Raji (cell line): ENCODE data around the gene EHD3.

ENCODE experiments used
- POLR2A ChIP-seq: IDR thresholded peaks from 2 replicates; pipeline ENCODE4 v1.6.1; 2011; ENCODE audit warnings: low read depth, low read length, control low read depth; ENCODE audit not compliant: insufficient read depth

Gene EHD3

DNA sequence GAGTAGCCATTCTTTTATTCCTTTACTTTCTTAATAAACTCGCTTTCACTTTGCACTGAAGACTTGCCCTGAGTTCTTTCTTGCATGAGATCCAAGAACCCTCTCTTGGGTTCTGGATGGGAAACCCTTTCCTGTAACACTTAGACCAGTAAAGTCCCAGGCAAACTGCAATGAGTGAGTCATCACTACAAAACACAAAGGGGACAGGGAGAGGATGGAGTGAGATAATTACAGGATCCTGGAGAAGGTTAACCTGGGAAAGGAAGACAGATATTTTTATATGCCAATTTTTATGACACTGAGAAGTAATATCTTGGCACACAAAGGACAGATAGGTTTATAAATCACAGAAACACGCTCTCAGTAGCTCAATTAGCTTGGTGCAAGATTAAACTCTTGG lies 48.7 kb downstream of the EHD3 start:
- no peak for TF ChIP-seq POLR2A

DNA sequence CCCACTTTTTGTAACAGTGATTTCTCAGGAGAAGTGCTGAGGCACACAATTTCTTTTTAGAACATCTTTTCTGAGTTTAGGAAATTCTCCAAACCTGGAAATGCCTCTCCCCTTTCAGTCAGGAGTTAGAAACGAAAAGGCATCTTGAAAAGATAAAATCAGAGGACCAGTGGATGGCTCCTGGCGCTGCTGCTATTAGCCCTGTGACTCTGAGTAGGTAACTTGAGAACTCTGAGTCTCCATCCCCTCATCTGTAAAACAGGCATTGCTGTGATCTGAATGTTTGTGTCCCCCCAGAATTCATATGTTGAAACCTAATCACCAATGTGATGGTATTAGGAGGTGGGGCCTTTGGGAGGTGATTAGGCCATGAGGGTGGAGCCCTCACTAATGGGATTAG lies 50.2 kb downstream of the EHD3 start:
- TF ChIP-seq POLR2A: no peak

DNA sequence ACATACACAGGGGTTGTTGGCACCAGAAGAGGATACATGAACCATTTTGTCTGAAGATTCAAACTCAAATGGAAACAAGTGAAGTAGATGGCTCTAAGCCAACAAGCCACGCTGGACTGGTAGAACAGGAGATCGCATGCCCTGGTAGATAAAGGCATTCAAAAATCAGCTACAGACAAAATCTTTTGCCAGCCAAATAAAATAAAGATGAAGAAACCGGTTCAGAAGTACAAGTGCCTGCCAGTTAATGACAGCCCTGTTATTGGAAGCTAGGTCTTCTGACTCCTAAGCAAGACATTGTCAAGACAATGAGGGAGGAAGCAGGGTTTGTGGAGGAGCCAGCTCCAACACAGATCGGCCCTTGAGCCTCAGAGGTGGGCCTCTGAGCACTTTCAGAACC lies 52.3 kb downstream of the EHD3 start:
- TF ChIP-seq POLR2A: no peak

DNA sequence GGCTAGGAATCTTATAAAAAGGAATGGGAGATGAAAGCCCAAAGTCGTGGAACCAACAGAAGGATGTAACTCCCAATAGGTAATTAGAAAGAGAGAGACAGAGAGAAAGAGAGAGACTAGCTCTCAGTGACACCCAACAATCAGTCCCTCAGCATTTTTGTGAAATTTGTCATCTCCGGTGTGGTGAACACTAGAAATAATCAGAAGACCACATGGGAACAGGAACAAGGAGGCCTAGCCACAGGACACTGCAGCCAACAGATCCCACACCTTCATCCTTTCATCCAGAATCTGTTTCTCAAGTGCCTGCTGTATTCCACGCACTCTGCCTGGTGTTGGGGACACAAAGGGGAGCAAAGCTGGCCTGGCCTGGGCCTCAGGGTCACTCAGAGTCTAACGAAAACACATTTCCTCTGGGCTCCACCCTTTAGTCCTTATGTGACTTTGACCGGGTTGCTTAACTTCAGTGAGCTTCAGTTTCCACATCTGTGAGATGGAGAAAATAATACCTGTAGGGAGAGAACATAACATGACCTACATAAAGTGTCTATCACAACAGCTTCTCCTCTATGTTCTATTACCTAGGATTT lies 53.1 kb downstream of the EHD3 start:
- TF ChIP-seq POLR2A: no peak

GRCh38 chr2:31287654-31288053 lies 53.7 kb downstream of the EHD3 start:
- no peak for TF ChIP-seq POLR2A

- no peak for TF ChIP-seq POLR2A
Measured at GRCh38 chr2:31294196-31294595, 60.2 kb downstream of the EHD3 start.

- no peak for TF ChIP-seq POLR2A
Measured at GRCh38 chr2:31296641-31297287, 62.8 kb downstream of the EHD3 start.

DNA sequence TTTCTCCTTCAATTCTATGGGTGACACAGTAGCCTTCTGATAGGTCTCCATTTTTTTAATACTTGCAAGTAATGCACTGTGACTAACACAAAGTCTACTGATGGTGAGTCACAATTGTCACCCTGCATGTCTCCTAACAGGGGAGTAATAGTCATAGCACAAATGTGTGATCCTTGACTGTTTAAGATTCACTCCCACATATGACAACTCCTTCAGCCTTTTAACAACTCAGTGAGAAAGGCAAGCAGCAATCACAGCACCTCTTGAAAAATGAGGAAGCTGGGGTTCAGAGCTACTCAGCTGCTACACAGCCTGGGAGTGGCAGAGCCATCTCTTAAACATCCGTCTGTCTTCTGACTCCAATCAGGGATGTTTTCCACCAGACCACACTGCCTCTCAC lies 63.8 kb downstream of the EHD3 start:
- no peak for TF ChIP-seq POLR2A

GRCh38 chr2:31299547-31299946 lies 65.6 kb downstream of the EHD3 start:
- no peak for TF ChIP-seq POLR2A

DNA sequence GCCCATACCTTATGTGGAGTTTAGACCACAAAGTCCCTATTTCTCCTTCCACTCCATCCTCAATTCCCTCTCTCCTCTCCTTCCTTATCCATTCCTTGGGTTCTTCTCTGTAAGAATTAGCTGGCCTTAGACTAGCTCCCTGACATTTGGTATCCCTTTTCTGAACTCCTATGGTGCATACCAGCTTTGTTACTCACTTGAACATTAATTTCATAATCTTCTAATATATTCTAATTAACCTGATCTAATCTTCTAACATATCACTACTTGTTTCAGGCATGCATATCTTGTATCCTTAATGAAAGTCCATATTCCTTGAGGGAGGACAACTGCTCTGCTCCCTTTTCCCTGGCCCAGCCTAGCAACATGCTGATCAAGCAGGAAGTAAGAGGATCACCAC lies 66.4 kb downstream of the EHD3 start:
- no peak for TF ChIP-seq POLR2A

GRCh38 chr2:31302940-31303563 lies 69.1 kb downstream of the EHD3 start:
- TF ChIP-seq POLR2A: no peak

GRCh38 chr2:31304816-31305215 lies 70.9 kb downstream of the EHD3 start:
- TF ChIP-seq POLR2A: no peak

- TF ChIP-seq POLR2A: no peak
Measured at GRCh38 chr2:31312898-31313297, 78.9 kb downstream of the EHD3 start.

GRCh38 chr2:31314761-31315160 lies 80.8 kb downstream of the EHD3 start:
- no peak for TF ChIP-seq POLR2A

DNA sequence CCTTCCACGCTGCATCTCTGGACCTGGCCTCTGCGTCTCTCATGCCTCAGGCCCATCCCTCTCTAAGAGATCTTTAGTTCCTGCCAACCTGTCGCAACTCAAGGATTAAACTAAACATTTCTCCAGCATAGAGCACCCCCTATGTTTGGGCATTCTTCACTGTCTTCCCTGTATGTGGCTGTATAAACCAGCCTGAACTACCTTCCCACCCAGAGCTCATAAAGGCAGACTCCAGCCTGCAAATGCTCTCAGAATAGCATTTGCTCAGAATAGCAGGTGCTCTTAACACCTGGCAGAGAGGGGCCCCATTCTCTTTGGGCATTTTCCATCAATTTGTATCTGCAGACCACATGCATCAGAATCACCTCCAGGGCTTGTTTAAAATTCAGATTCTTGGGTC lies 83.4 kb downstream of the EHD3 start:
- no peak for TF ChIP-seq POLR2A

GRCh38 chr2:31318361-31319336 lies 84.7 kb downstream of the EHD3 start:
- no peak for TF ChIP-seq POLR2A
